GM12864 (cell line): ENCODE measurements around the gene SPON1.

Experiments used
- DNase-seq: peaks from one replicate; pipeline ENCODE4 v3.0.0-alpha.2; 2011; ENCODE audit warnings: low read depth
- H3K4me3 ChIP-seq: 2 replicates; pipeline ENCODE4 v1.5.1; 2011; ENCODE audit warnings: mild to moderate bottlenecking, low read depth, low read length, control low read depth
- CTCF ChIP-seq: IDR thresholded peaks from 2 replicates; pipeline ENCODE4 v1.5.1; 2011; ENCODE audit warnings: low read depth, mild to moderate bottlenecking, moderate library complexity, low read length, control low read depth, inconsistent platforms; ENCODE audit errors: missing control alignments

The SPON1 gene

GRCh38 chr11:14235701-14236100, 273.2 kb downstream of the SPON1 start:
- DNase-seq = no peak
- no peak overlapping the region for H3K4me3 ChIP-seq
- TF ChIP-seq CTCF = no peak

GRCh38 chr11:14237444-14237961, 275.0 kb downstream of the SPON1 start:
- peak; percentile 73 for DNase-seq
- no peak overlapping the region for H3K4me3 ChIP-seq
- no peak for TF ChIP-seq CTCF

- DNase-seq = no peak
- H3K4me3 ChIP-seq = no peak overlapping the region
- TF ChIP-seq CTCF = no peak
These were observed 277.7 kb downstream of the SPON1 start for GRCh38 chr11:14240221-14240620.

GRCh38 chr11:14240951-14241350, 278.4 kb downstream of the SPON1 start:
- H3K4me3 ChIP-seq = no peak overlapping the region
- no peak for TF ChIP-seq CTCF
- no peak for DNase-seq

GRCh38 chr11:14242187-14242586, 279.7 kb downstream of the SPON1 start:
- DNase-seq = no peak
- H3K4me3 ChIP-seq = no peak overlapping the region
- no peak for TF ChIP-seq CTCF

- H3K4me3 ChIP-seq = no peak overlapping the region
- DNase-seq = no peak
- TF ChIP-seq CTCF = no peak
These were observed 280.2 kb downstream of the SPON1 start for GRCh38 chr11:14242733-14243132.

GRCh38 chr11:14244926-14245325, 282.4 kb downstream of the SPON1 start:
- DNase-seq = no peak
- no peak overlapping the region for H3K4me3 ChIP-seq
- no peak for TF ChIP-seq CTCF
